Mesendoderm (in vitro differentiated cells): ENCODE data around the gene POLD3.

Experiments
- DNase-seq: peaks from one replicate; pipeline ENCODE4 v3.0.0; 2013
- H2AK5ac ChIP-seq: 2 replicates; pipeline ENCODE4 v1.6.1; 2013; ENCODE audit warnings: low read length, inconsistent platforms
- H2BK120ac ChIP-seq: 2 replicates; pipeline ENCODE4 v1.6.1; 2013; ENCODE audit warnings: low read depth, mild to moderate bottlenecking, low read length, moderate library complexity, mixed read lengths
- H2BK15ac ChIP-seq: replicated peaks from 2 replicates; pipeline ENCODE4 v1.6.1; 2013; ENCODE audit warnings: low read depth, mild to moderate bottlenecking, moderate library complexity
- H2BK5ac ChIP-seq: 2 replicates; pipeline ENCODE4 v1.6.1; 2013; ENCODE audit warnings: low read length, inconsistent platforms
- H3K18ac ChIP-seq: 2 replicates; pipeline ENCODE4 v1.6.1; 2013; ENCODE audit warnings: mild to moderate bottlenecking, low read length, mixed read lengths
- H3K23ac ChIP-seq: one replicate; pipeline ENCODE4 v1.6.1; 2013; ENCODE audit warnings: low read length
- H3K27ac ChIP-seq: 2 replicates; pipeline ENCODE4 v1.5.1; 2013; ENCODE audit warnings: low read depth, mild to moderate bottlenecking, inconsistent platforms, low read length, moderate library complexity
- H3K27me3 ChIP-seq: 2 replicates; pipeline ENCODE4 v1.6.1; 2013; ENCODE audit warnings: low read length, control low read depth, mild to moderate bottlenecking, inconsistent platforms; ENCODE audit not compliant: insufficient read depth, poor library complexity
- H3K36me3 ChIP-seq: 2 replicates; pipeline ENCODE4 v1.6.1; 2013; ENCODE audit warnings: low read length, inconsistent platforms; ENCODE audit not compliant: control insufficient read depth, insufficient read depth
- H3K4ac ChIP-seq: one replicate; pipeline ENCODE4 v1.6.1; 2013; ENCODE audit warnings: low read depth, mild to moderate bottlenecking, low read length, moderate library complexity
- H3K4me1 ChIP-seq: 2 replicates; pipeline ENCODE4 v1.6.1; 2013; ENCODE audit warnings: low read depth, low read length, inconsistent platforms; ENCODE audit not compliant: control insufficient read depth
- H3K4me2 ChIP-seq: 2 replicates; pipeline ENCODE4 v1.6.1; 2013; ENCODE audit warnings: low read length
- H3K4me3 ChIP-seq: 2 replicates; pipeline ENCODE4 v1.5.1; 2013; ENCODE audit warnings: mild to moderate bottlenecking, low read length
- H3K56ac ChIP-seq: one replicate; pipeline ENCODE4 v1.6.1; 2013; ENCODE audit warnings: low read length
- H3K79me1 ChIP-seq: 2 replicates; pipeline ENCODE4 v1.6.1; 2013; ENCODE audit warnings: low read length, inconsistent platforms
- H3K79me2 ChIP-seq: 2 replicates; pipeline ENCODE4 v1.6.1; 2013; ENCODE audit warnings: mild to moderate bottlenecking, low read length; ENCODE audit not compliant: control insufficient read depth, insufficient read depth
- H3K9ac ChIP-seq: 2 replicates; pipeline ENCODE4 v1.6.1; 2013; ENCODE audit warnings: low read length, inconsistent platforms
- H4K5ac ChIP-seq: one replicate; pipeline ENCODE4 v1.6.1; 2013; ENCODE audit warnings: low read length
- H4K8ac ChIP-seq: one replicate; pipeline ENCODE4 v1.6.1; 2013; ENCODE audit warnings: low read depth, mild to moderate bottlenecking, control low read depth, low read length, moderate library complexity
- WGBS: extraction: QIAGEN DNeasy Blood & Tissue Kit; methylation state at CpG from one replicate; pipeline ENCODE4 v1.1.7; 2013; ENCODE audit warnings: low lambda C conversion rate, missing lambda C conversion rate; ENCODE audit not compliant: insufficient coverage; ENCODE audit errors: extremely low coverage; 5-methylcytosine and 5-hydroxymethylcytosine counted together

Gene POLD3

DNA sequence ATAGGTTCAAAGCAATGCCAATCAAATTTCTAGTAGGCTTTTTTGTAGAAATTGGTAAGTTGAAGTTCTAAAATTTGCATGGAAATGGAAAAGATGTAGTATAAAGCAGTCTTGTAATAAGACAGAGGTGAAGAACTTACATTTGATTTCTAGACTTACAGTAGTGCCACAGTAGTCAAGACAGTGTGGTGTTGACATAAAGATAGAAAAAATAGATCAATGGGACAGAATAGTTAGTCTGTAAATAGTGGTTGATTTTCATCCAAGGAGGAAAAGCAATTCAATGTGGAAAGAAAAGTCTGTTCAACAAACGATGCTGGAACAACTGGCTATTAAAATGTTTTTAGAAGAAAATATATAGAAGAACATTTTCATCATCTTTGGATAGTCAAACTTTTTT, 70.9 kb downstream of the POLD3 start:
- peaks cover 3% of the 10 kb centered on the region for H3K4me1 ChIP-seq
- H3K27ac ChIP-seq = no peak overlapping the region
- no peak overlapping the region for H3K9ac ChIP-seq
- no peak overlapping the region for H2BK15ac ChIP-seq
- no peak overlapping the region for H3K4me3 ChIP-seq
- H3K36me3 ChIP-seq = no peaks in the 10 kb centered on the region
- H2AK5ac ChIP-seq = no peak overlapping the region
- H3K79me2 ChIP-seq = no peaks in the 10 kb centered on the region
- no peak overlapping the region for H3K18ac ChIP-seq
- H3K23ac ChIP-seq = no peak overlapping the region
- WGBS = no CpG with 5 or more reads among the region's 1 CpG
- no peaks in the 10 kb centered on the region for H3K79me1 ChIP-seq
- H2BK5ac ChIP-seq = no peak overlapping the region
- no peak for DNase-seq
- H3K4me2 ChIP-seq = no peak overlapping the region
- no peak overlapping the region for H3K4ac ChIP-seq
- no peak overlapping the region for H3K56ac ChIP-seq
- no peak overlapping the region for H4K5ac ChIP-seq
- no peak overlapping the region for H4K8ac ChIP-seq
- H3K27me3 ChIP-seq = no peaks in the 10 kb centered on the region
- H2BK120ac ChIP-seq = no peak overlapping the region

GRCh38 chr11:74669211-74670160, 77.1 kb downstream of the POLD3 start:
- Histone ChIP-seq H3K9ac (no peak overlapping the region), H2BK15ac (no peak overlapping the region), H3K4me1 (no peaks in the 10 kb centered on the region), H4K8ac (no peak overlapping the region), H3K56ac (no peak overlapping the region), H3K4me3 (no peak overlapping the region), H3K18ac (no peak overlapping the region), H2BK5ac (no peak overlapping the region), H2AK5ac (no peak overlapping the region), H2BK120ac (no peak overlapping the region), H3K27me3 (no peaks in the 10 kb centered on the region), H3K79me2 (no peaks in the 10 kb centered on the region), H3K79me1 (no peaks in the 10 kb centered on the region), H3K36me3 (no peaks in the 10 kb centered on the region), H3K4ac (no peak overlapping the region), H3K27ac (no peak overlapping the region), H4K5ac (no peak overlapping the region), H3K4me2 (no peak overlapping the region), H3K23ac (no peak overlapping the region)
- no peak for DNase-seq
- no CpG with 5 or more reads among the region's 17 CpGs for WGBS

- no CpG with 5 or more reads among the region's 7 CpGs for WGBS
- Histone ChIP-seq H3K36me3 (no peaks in the 10 kb centered on the region), H3K4me1 (no peaks in the 10 kb centered on the region), H2BK120ac (no peak overlapping the region), H4K8ac (no peak overlapping the region), H4K5ac (no peak overlapping the region), H3K18ac (no peak overlapping the region), H3K4me3 (no peak overlapping the region), H3K27me3 (no peaks in the 10 kb centered on the region), H3K9ac (no peak overlapping the region), H3K79me2 (no peaks in the 10 kb centered on the region), H3K23ac (peak overlapping the region; percentile 45), H3K56ac (no peak overlapping the region), H3K27ac (no peak overlapping the region), H3K4me2 (no peak overlapping the region), H3K79me1 (no peaks in the 10 kb centered on the region), H2AK5ac (no peak overlapping the region), H2BK15ac (no peak overlapping the region), H3K4ac (no peak overlapping the region), H2BK5ac (no peak overlapping the region)
- no peak for DNase-seq
These were observed 77.8 kb downstream of the POLD3 start for GRCh38 chr11:74670171-74670570.

GRCh38 chr11:74671520-74672196, 79.3 kb downstream of the POLD3 start:
- H2BK5ac ChIP-seq = no peak overlapping the region
- DNase-seq = no peak

DNA sequence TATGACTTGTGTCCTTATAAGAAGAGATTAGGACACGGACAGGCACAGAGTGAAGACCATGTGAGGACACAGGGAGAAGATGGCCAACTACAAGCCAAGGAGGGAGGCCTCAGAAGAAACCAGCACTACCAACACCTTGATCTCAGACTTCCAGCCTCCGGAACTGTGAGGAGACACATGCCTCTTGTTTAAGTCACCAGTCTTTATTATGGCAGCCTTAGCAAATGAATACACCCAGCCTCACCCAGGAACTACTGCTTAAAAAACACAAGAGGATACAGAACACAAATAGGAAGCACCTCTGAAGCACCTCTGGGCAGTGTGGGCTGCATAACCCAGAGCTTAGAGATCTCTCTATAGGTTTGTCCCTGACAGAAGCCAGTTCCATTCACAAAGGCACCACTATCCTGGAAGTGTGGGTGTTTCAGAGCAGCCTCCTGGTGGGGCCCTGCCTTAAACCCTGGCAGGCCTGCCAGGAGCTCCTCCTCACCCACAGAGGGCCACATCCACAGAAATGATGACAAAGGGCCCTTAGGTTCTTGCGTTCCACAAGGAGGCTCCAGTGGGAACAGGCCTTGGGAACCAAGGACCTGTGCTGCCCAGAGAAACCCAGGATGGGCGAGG, 80.1 kb downstream of the POLD3 start:
- H3K4ac ChIP-seq = no peak overlapping the region
- H3K27me3 ChIP-seq = no peaks in the 10 kb centered on the region
- no peak overlapping the region for H4K5ac ChIP-seq
- H2BK15ac ChIP-seq = no peak overlapping the region
- H3K56ac ChIP-seq = no peak overlapping the region
- H2BK120ac ChIP-seq = no peak overlapping the region
- H2AK5ac ChIP-seq = no peak overlapping the region
- H3K4me3 ChIP-seq = no peak overlapping the region
- no peak overlapping the region for H3K27ac ChIP-seq
- no peak overlapping the region for H3K9ac ChIP-seq
- H3K4me1 ChIP-seq = no peaks in the 10 kb centered on the region
- H3K79me2 ChIP-seq = no peaks in the 10 kb centered on the region
- H3K18ac ChIP-seq = no peak overlapping the region
- no CpG with 5 or more reads among the region's 4 CpGs for WGBS
- H3K36me3 ChIP-seq = no peaks in the 10 kb centered on the region
- H3K23ac ChIP-seq = no peak overlapping the region
- H3K79me1 ChIP-seq = no peaks in the 10 kb centered on the region
- H2BK5ac ChIP-seq = no peak overlapping the region
- H3K4me2 ChIP-seq = no peak overlapping the region
- H4K8ac ChIP-seq = no peak overlapping the region
- no peak for DNase-seq

More at GRCh38 chr11:74671520-74672196, 79.3 kb downstream of the POLD3 start:
- Histone ChIP-seq H3K4me3 (no peak overlapping the region), H3K9ac (no peak overlapping the region), H3K27me3 (no peaks in the 10 kb centered on the region), H2BK15ac (no peak overlapping the region), H3K4ac (no peak overlapping the region), H2AK5ac (no peak overlapping the region), H3K4me1 (no peaks in the 10 kb centered on the region), H2BK120ac (no peak overlapping the region), H3K79me1 (no peaks in the 10 kb centered on the region), H4K5ac (no peak overlapping the region), H4K8ac (no peak overlapping the region), H3K79me2 (no peaks in the 10 kb centered on the region), H3K36me3 (no peaks in the 10 kb centered on the region), H3K4me2 (no peak overlapping the region), H3K23ac (no peak overlapping the region), H3K18ac (no peak overlapping the region), H3K56ac (no peak overlapping the region), H3K27ac (no peak overlapping the region)
- WGBS = no CpG with 5 or more reads among the region's 10 CpGs
